ENCODE data around the gene RNF125. TPM values are rescaled to one million over a fixed set of nuclear protein-coding genes. Genes with fewer than 3 reads are reported as not detected.

RNF125 gene
- polyA plus RNA-seq, 1 of the 3 experiments (the other 2 are of a cell fraction): 0.05 TPM

DNA sequence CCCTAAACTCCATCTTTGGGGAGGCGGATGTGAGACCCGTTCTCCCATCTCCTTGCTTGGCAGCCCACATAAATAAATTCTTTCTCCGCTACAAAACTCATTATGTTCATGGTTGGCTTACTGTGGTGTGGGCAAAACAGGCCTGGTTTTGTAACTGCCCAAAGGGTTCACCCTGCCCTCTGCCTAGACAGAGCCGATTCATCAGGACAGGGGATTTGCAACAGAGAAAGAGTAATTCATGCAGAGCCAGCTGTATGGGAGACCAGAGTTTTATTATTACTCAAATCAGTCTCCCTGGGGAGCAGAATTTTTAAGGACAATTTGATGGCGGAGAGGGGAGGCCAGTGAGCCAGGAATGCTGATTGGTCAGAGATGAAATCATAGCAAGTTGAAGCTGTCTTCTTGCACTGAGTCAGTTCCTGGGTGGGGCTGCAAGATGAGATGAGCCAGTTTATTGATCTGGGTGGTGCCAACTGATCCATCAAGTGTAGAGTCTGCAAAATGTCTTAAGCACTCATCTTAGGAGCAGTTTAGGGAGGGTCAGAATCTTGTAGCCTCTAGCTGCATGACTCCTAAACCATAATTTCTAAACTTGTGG, 8.4 kb upstream of the RNF125 start:
- ChIA-PET POLR2A (no interaction called here), CTCF (interaction anchor here (0.8 kb wide), 1 partner anchor 62 kb away, joined by 4 read pairs; no protein-coding TSS in a partner anchor)
- H3K27me3 ChIP-seq (ENCODE audit: insufficient read depth): no peaks in the 10 kb centered on the region
- TF ChIP-seq, protein P1, sequence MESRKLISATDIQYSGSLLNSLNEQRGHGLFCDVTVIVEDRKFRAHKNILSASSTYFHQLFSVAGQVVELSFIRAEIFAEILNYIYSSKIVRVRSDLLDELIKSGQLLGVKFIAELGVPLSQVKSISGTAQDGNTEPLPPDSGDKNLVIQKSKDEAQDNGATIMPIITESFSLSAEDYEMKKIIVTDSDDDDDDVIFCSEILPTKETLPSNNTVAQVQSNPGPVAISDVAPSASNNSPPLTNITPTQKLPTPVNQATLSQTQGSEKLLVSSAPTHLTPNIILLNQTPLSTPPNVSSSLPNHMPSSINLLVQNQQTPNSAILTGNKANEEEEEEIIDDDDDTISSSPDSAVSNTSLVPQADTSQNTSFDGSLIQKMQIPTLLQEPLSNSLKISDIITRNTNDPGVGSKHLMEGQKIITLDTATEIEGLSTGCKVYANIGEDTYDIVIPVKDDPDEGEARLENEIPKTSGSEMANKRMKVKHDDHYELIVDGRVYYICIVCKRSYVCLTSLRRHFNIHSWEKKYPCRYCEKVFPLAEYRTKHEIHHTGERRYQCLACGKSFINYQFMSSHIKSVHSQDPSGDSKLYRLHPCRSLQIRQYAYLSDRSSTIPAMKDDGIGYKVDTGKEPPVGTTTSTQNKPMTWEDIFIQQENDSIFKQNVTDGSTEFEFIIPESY (IDR thresholded peaks at IDR 0.05; ENCODE audit: borderline replicate concordance, low read depth): no peak
- no peak for TF ChIP-seq SMC3 (IDR thresholded peaks at IDR 0.05; ENCODE audit: low read depth, low read length)
- TF ChIP-seq, protein P2, sequence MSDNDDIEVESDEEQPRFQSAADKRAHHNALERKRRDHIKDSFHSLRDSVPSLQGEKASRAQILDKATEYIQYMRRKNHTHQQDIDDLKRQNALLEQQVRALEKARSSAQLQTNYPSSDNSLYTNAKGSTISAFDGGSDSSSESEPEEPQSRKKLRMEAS (IDR thresholded peaks at IDR 0.05; ENCODE audit: low read depth): no peak
- TF ChIP-seq, protein P3, sequence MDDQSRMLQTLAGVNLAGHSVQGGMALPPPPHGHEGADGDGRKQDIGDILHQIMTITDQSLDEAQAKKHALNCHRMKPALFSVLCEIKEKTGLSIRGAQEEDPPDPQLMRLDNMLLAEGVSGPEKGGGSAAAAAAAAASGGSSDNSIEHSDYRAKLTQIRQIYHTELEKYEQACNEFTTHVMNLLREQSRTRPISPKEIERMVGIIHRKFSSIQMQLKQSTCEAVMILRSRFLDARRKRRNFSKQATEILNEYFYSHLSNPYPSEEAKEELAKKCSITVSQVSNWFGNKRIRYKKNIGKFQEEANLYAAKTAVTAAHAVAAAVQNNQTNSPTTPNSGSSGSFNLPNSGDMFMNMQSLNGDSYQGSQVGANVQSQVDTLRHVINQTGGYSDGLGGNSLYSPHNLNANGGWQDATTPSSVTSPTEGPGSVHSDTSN (IDR thresholded peaks at IDR 0.05): no peak
- TF ChIP-seq CHD2 (IDR thresholded peaks at IDR 0.05; ENCODE audit: low read length, partially characterized antibody): no peak
- TF ChIP-seq ELF1 (IDR thresholded peaks at IDR 0.05): no peak
- TF ChIP-seq NRF1 (IDR thresholded peaks at IDR 0.05; ENCODE audit: low read depth, low read length): no peak
- TF ChIP-seq, protein P4, sequence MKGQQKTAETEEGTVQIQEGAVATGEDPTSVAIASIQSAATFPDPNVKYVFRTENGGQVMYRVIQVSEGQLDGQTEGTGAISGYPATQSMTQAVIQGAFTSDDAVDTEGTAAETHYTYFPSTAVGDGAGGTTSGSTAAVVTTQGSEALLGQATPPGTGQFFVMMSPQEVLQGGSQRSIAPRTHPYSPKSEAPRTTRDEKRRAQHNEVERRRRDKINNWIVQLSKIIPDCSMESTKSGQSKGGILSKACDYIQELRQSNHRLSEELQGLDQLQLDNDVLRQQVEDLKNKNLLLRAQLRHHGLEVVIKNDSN (IDR thresholded peaks at IDR 0.05; ENCODE audit: borderline replicate concordance, low read depth): no peak
- TF ChIP-seq, protein P5, sequence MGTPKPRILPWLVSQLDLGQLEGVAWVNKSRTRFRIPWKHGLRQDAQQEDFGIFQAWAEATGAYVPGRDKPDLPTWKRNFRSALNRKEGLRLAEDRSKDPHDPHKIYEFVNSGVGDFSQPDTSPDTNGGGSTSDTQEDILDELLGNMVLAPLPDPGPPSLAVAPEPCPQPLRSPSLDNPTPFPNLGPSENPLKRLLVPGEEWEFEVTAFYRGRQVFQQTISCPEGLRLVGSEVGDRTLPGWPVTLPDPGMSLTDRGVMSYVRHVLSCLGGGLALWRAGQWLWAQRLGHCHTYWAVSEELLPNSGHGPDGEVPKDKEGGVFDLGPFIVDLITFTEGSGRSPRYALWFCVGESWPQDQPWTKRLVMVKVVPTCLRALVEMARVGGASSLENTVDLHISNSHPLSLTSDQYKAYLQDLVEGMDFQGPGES (IDR thresholded peaks at IDR 0.05; ENCODE audit: low read depth, low read length): no peak
- TF ChIP-seq, protein P6, sequence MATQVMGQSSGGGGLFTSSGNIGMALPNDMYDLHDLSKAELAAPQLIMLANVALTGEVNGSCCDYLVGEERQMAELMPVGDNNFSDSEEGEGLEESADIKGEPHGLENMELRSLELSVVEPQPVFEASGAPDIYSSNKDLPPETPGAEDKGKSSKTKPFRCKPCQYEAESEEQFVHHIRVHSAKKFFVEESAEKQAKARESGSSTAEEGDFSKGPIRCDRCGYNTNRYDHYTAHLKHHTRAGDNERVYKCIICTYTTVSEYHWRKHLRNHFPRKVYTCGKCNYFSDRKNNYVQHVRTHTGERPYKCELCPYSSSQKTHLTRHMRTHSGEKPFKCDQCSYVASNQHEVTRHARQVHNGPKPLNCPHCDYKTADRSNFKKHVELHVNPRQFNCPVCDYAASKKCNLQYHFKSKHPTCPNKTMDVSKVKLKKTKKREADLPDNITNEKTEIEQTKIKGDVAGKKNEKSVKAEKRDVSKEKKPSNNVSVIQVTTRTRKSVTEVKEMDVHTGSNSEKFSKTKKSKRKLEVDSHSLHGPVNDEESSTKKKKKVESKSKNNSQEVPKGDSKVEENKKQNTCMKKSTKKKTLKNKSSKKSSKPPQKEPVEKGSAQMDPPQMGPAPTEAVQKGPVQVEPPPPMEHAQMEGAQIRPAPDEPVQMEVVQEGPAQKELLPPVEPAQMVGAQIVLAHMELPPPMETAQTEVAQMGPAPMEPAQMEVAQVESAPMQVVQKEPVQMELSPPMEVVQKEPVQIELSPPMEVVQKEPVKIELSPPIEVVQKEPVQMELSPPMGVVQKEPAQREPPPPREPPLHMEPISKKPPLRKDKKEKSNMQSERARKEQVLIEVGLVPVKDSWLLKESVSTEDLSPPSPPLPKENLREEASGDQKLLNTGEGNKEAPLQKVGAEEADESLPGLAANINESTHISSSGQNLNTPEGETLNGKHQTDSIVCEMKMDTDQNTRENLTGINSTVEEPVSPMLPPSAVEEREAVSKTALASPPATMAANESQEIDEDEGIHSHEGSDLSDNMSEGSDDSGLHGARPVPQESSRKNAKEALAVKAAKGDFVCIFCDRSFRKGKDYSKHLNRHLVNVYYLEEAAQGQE (IDR thresholded peaks at IDR 0.05; ENCODE audit: low read depth, low read length): no peak
- TF ChIP-seq GATA2 (CRISPR knock-in tag; IDR thresholded peaks at IDR 0.05): no peak
- no peak for TF ChIP-seq FOXJ3 (CRISPR knock-in tag; IDR thresholded peaks at IDR 0.05)
- TF ChIP-seq RFX5 (IDR thresholded peaks at IDR 0.05; ENCODE audit: low read length): no peak
- no peak overlapping the region for H3K27ac ChIP-seq (ENCODE audit: low read depth in 2 of 2, low read length in 1 of 2)
- H3K4me1 ChIP-seq (ENCODE audit: control insufficient read depth in 1 of 2, insufficient read depth in 2 of 2, low read depth in 1 of 2, low read length in 1 of 2): no peaks in the 10 kb centered on the region
- H3K9me3 ChIP-seq: no peaks in the 10 kb centered on the region
- no peaks in the 10 kb centered on the region for H3K79me2 ChIP-seq (ENCODE audit: insufficient read depth)
- no peak overlapping the region for H3K9ac ChIP-seq
- no peak overlapping the region for H2AFZ ChIP-seq (ENCODE audit: low read depth)
- H3F3A ChIP-seq (replicated peaks; ENCODE audit: insufficient read depth): no peaks in the 10 kb centered on the region
- no peaks in the 10 kb centered on the region for H4K20me1 ChIP-seq (ENCODE audit: insufficient read depth)
- no peaks in the 10 kb centered on the region for H3K9me2 ChIP-seq
- H3K36me3 ChIP-seq (replicated peaks in 1 of 2; ENCODE audit: control insufficient read depth in 1 of 2, insufficient read depth in 2 of 2, low read length in 1 of 2): no peaks in the 10 kb centered on the region
- WGBS (ENCODE audit: low lambda C conversion rate): 78% methylated on average over 5 of the region's 5 CpGs
- H3K4me3 ChIP-seq (ENCODE audit: low read depth in 2 of 2, low read length in 1 of 2): no peak overlapping the region
- no peak overlapping the region for H3K4me2 ChIP-seq
- DNase-seq: no peak
